Raji (cell line): ENCODE data around the gene AGAP1.

ENCODE experiments used
- POLR2A ChIP-seq: IDR thresholded peaks from 2 replicates; pipeline ENCODE4 v1.6.1; 2011; ENCODE audit warnings: low read depth, low read length, control low read depth; ENCODE audit not compliant: insufficient read depth

AGAP1 gene

GRCh38 chr2:236129935-236130334 lies 636.1 kb downstream of the AGAP1 start:
- TF ChIP-seq POLR2A: no peak

- TF ChIP-seq POLR2A: no peak
Measured at GRCh38 chr2:236130349-236130998, 636.6 kb downstream of the AGAP1 start.

GRCh38 chr2:236131073-236131692 lies 637.3 kb downstream of the AGAP1 start:
- TF ChIP-seq POLR2A: no peak

- no peak for TF ChIP-seq POLR2A
Measured at GRCh38 chr2:236133410-236134012, 639.7 kb downstream of the AGAP1 start.

DNA sequence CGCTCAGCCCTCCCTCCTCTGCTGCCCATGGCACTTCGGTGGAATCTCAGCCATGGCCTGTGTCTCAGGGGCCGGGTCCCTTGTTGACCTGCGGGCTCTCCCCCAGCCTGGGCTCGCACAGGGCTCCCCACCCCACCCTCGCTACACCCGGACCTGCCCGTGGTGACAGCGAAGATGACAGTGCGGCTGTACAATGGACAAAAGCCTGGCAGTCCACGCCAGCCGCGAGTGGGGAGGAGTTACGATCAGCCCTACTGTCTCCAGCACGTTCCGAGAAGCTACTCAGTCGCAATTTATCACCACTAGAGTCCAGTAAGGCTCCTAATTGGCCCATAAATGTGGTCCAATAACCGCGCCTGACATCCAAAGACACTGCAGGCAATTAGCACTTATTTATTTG lies 642.7 kb downstream of the AGAP1 start:
- TF ChIP-seq POLR2A: no peak

GRCh38 chr2:236137066-236137465 lies 643.2 kb downstream of the AGAP1 start:
- no peak for TF ChIP-seq POLR2A

GRCh38 chr2:236143811-236144210 lies 650.0 kb downstream of the AGAP1 start:
- TF ChIP-seq POLR2A: no peak

- no peak for TF ChIP-seq POLR2A
Measured at GRCh38 chr2:236146436-236146835, 652.6 kb downstream of the AGAP1 start.

DNA sequence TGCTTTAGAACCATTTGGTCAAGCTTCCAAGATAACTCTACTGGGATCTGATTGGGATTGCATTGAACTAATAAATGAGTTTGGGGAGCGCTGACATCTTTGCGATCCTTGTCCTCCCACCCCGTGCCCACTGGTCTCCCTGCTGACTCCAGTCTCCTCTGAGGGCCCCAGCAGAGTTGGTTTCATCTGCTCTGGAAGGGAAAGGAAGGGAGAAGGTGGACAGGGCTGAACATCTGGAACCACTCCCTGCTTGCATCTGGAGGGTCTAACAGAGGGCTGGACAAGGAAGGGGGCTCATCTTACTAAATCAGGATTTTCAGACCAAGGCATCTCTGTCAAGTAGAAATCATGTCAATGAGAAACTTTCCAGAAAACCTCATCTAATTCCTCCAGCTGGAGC lies 661.6 kb downstream of the AGAP1 start:
- TF ChIP-seq POLR2A: no peak

- TF ChIP-seq POLR2A: no peak
Measured at GRCh38 chr2:236156095-236156859, 662.4 kb downstream of the AGAP1 start.

GRCh38 chr2:236156860-236157194 lies 663.0 kb downstream of the AGAP1 start:
- TF ChIP-seq POLR2A: no peak

GRCh38 chr2:236157366-236157765 lies 663.5 kb downstream of the AGAP1 start:
- no peak for TF ChIP-seq POLR2A

DNA sequence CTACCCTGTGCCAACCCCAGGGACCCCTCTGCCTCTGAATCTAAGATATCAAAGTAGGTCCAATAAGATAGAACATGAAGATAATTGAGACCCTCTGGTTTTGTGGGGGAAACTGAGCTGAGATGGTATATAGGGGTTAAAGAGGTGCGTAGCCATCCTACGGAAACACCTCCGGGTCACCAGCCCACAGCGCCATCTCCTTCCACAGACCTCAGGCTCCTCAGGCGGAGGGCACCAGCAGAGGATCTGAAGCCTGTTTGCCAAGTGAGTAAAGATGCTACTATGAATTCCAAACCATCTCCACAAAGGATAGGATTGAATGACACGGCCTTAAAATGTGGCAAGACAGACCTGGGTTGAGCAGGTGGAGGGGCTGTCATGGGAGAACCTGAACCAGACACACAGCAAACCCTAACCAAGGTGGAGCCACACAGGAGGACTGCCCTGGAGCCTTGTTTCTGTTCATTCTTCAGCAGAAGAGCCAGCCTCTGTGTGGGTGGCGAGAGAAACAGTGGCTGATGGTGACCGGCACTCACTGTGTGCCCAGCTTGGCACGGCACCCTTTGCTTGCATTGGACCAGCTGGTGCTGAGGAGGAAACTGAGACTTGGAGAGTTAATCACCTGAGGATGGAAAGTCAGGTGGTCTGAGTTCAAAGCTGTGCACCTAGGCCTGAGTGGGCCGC lies 664.1 kb downstream of the AGAP1 start:
- no peak for TF ChIP-seq POLR2A

- TF ChIP-seq POLR2A: no peak
Measured at GRCh38 chr2:236158969-236159777, 665.3 kb downstream of the AGAP1 start.

DNA sequence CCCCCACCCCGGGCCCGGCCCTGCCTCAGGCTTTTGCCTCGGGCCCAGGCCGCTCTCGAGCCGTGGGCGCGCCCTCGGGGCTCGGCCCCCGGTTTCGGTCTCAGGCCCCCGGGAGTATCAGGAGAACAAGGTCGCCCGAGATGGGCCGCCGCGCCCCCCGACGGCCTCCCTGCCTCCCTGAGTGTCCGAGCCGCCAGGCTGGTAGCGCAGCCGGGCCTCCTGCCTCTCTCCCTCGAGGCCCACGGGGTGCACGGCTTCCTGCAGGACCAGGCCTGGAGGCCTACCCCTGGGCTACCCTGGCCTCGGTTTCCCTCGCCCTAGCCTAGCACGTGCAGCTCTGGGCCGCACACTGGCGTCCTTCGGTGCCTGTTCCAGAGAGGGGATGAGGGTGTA lies 665.9 kb downstream of the AGAP1 start:
- no peak for TF ChIP-seq POLR2A
